ENCODE data around the gene GORASP1.
A peak's percentile ranks its signal among the peaks of the same experiment; 100 is the strongest.

GORASP1 gene

GRCh38 chr3:39139442-39139841 is 32.0 kb upstream of the GORASP1 start:
- 90 to 100% methylated on average over 1 to 2 of the region's 2 CpGs for WGBS, 2 experiments (ENCODE audit: insufficient coverage in 2 of 2)
- Histone ChIP-seq H3K4me3 (ENCODE audit: extremely low read depth, insufficient read depth, low read length, poor library complexity, severe bottlenecking) (no peak overlapping the region), H3K27ac (ENCODE audit: low read depth, low read length, severe bottlenecking) (peak overlapping the region; percentile 10)

GRCh38 chr3:39138804-39139415 is 31.5 kb upstream of the GORASP1 start:
- Histone ChIP-seq H3K4me3 (ENCODE audit: extremely low read depth, insufficient read depth, low read length, poor library complexity, severe bottlenecking) (no peak overlapping the region), H3K4me1 (ENCODE audit: control insufficient read depth, insufficient read depth, low read length, poor library complexity, severe bottlenecking) (peaks cover 22% of the 10 kb centered on the region), H3K36me3 (ENCODE audit: control insufficient read depth, insufficient read depth, low read length) (peaks cover 53% of the 10 kb centered on the region), H3K9me3 (ENCODE audit: control insufficient read depth, low read length) (no peaks in the 10 kb centered on the region), H3K27ac (ENCODE audit: low read depth, low read length, severe bottlenecking) (peak overlapping the region; percentile 36)
- WGBS, 2 experiments (ENCODE audit: insufficient coverage in 2 of 2): 90 to 95% methylated on average over 3 of the region's 7 CpGs

More at GRCh38 chr3:39139442-39139841, 32.0 kb upstream of the GORASP1 start:
- H3K9me3 ChIP-seq (ENCODE audit: control insufficient read depth, low read length): no peaks in the 10 kb centered on the region
- H3K4me1 ChIP-seq (ENCODE audit: control insufficient read depth, insufficient read depth, low read length, poor library complexity, severe bottlenecking): peaks cover 22% of the 10 kb centered on the region
- peaks cover 58% of the 10 kb centered on the region for H3K36me3 ChIP-seq (ENCODE audit: control insufficient read depth, insufficient read depth, low read length)

GRCh38 chr3:39137991-39138803 is 30.8 kb upstream of the GORASP1 start:
- H3K4me3 ChIP-seq (ENCODE audit: extremely low read depth, insufficient read depth, low read length, poor library complexity, severe bottlenecking): no peak overlapping the region

GRCh38 chr3:39137435-39137936 is 30.1 kb upstream of the GORASP1 start:
- H3K4me1 ChIP-seq (ENCODE audit: control insufficient read depth, insufficient read depth, low read length, poor library complexity, severe bottlenecking): peaks cover 15% of the 10 kb centered on the region
- H3K9me3 ChIP-seq (ENCODE audit: control insufficient read depth, low read length): no peaks in the 10 kb centered on the region
- H3K36me3 ChIP-seq (ENCODE audit: control insufficient read depth, insufficient read depth, low read length): peaks cover 38% of the 10 kb centered on the region
- 94 to 95% methylated on average over 14 to 17 of the region's 18 CpGs for WGBS, 2 experiments (ENCODE audit: insufficient coverage in 2 of 2)
- H3K27ac ChIP-seq (ENCODE audit: low read depth, low read length, severe bottlenecking): no peak overlapping the region
- H3K4me3 ChIP-seq (ENCODE audit: extremely low read depth, insufficient read depth, low read length, poor library complexity, severe bottlenecking): no peak overlapping the region

More at GRCh38 chr3:39137991-39138803, 30.8 kb upstream of the GORASP1 start:
- H3K4me1 ChIP-seq (ENCODE audit: control insufficient read depth, insufficient read depth, low read length, poor library complexity, severe bottlenecking): peaks cover 22% of the 10 kb centered on the region
- WGBS, 2 experiments (ENCODE audit: insufficient coverage in 2 of 2): 96 to 98% methylated on average over 7 to 8 of the region's 10 CpGs
- peaks cover 46% of the 10 kb centered on the region for H3K36me3 ChIP-seq (ENCODE audit: control insufficient read depth, insufficient read depth, low read length)
- H3K27ac ChIP-seq (ENCODE audit: low read depth, low read length, severe bottlenecking): peak overlapping the region; percentile 1
- no peaks in the 10 kb centered on the region for H3K9me3 ChIP-seq (ENCODE audit: control insufficient read depth, low read length)

DNA sequence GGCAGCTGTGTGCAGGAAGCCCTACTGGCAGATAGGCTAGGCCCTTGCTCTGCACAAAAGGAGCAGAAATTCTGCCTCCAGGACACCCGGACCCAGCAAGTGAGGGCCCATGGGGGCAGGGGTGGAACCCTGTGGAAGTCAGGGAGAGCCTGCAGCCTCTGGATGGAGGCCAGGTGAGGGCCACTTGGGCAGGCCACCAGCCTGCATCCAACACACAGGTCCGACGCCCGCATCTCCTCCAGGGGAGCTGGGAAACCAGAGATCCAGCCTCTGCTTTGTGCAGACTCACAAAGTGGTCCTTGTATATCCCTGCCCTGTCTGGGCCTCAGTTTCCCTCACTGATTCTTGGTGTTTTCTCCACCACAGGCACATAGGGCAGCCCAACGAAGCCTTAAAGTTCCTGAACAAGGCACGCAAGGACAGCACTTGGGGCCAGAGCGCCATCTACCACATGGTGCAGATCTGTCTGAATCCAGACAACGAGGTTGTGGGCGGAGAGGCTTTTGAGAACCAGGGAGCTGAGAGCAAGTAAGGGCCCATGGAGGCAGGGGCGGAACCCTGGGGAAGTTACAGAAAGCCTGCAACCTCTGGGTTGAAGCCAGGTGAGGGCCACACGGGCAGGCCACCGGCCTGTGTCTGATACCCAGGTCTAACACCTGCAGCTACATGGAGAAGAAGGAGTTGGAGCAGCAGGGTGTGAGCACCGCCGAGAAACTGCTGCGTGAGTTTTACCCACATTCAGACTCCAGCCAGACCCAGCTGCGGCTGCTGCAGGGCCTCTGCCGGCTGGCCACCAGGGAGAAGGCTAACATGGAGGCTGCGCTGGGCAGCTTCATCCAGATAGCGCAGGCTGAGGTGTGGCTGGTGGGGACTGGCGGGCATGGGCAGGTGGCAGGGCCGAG is 29.4 kb upstream of the GORASP1 start:
- WGBS, 2 experiments (ENCODE audit: insufficient coverage in 2 of 2): 95 to 98% methylated on average over 15 to 20 of the region's 21 CpGs
- Histone ChIP-seq H3K36me3 (ENCODE audit: control insufficient read depth, insufficient read depth, low read length) (peaks cover 31% of the 10 kb centered on the region), H3K27ac (ENCODE audit: low read depth, low read length, severe bottlenecking) (no peak overlapping the region), H3K4me1 (ENCODE audit: control insufficient read depth, insufficient read depth, low read length, poor library complexity, severe bottlenecking) (peaks cover 8% of the 10 kb centered on the region), H3K9me3 (ENCODE audit: control insufficient read depth, low read length) (no peaks in the 10 kb centered on the region), H3K4me3 (ENCODE audit: extremely low read depth, insufficient read depth, low read length, poor library complexity, severe bottlenecking) (no peak overlapping the region)

DNA sequence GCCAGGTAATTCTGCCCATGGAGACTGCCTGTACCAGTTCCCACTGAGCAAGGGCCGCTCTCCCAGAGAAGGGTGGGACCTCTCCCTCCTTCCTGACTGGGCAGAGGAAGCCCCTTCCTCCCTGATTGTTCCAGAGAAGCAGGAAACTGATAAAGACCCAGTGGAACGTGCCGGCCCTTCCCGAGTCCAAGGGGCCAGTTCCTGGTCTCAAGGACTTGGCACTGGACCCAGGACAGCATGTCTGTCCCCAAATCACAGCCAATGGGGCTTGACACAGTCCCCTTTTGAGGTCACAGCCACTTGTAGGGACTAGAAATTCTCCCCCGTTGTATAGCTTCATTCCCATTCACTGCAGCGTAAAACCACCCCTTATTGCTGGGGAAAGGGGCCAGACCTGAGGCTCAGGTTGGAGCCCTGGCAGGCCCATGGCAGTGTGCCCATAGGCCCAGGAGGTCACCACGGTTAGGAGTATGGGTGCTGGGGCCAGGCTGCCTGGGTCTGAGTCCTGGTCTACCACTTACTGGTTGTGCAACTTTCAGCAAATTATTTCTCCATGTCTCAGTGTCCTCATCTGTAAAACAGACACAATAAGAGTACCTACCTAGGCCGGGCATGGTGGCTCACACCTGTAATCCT is 27.9 kb upstream of the GORASP1 start:
- Histone ChIP-seq H3K4me3 (ENCODE audit: extremely low read depth, insufficient read depth, low read length, poor library complexity, severe bottlenecking) (no peak overlapping the region), H3K9me3 (ENCODE audit: control insufficient read depth, low read length) (no peaks in the 10 kb centered on the region), H3K27ac (ENCODE audit: low read depth, low read length, severe bottlenecking) (no peak overlapping the region), H3K36me3 (ENCODE audit: control insufficient read depth, insufficient read depth, low read length) (peaks cover 16% of the 10 kb centered on the region), H3K4me1 (ENCODE audit: control insufficient read depth, insufficient read depth, low read length, poor library complexity, severe bottlenecking) (no peaks in the 10 kb centered on the region)
- 83 to 85% methylated on average over 7 to 8 of the region's 8 CpGs for WGBS, 2 experiments (ENCODE audit: insufficient coverage in 2 of 2)

DNA sequence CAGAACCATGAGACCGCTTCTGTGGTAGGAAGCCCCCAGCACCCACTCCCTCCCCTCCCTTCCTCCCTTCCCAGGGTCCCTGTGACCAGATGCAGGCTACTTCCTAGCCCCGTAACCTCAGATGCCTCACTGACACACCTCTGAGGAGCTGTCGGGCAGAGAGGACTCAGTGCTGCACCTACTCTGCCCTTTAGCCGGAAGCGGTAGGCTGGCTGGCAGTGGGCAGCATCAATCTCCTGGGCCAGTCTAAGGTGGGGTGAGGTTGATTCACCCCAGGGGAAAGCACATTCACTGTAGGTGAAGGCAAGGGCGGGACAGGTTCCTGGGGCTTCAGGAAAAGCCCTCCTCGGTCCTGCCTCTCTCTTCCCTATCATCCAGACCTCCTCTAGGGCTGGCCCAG is 26.9 kb upstream of the GORASP1 start:
- Histone ChIP-seq H3K4me3 (ENCODE audit: extremely low read depth, insufficient read depth, low read length, poor library complexity, severe bottlenecking) (no peak overlapping the region), H3K27ac (ENCODE audit: low read depth, low read length, severe bottlenecking) (no peak overlapping the region), H3K4me1 (ENCODE audit: control insufficient read depth, insufficient read depth, low read length, poor library complexity, severe bottlenecking) (no peaks in the 10 kb centered on the region), H3K9me3 (ENCODE audit: control insufficient read depth, low read length) (no peaks in the 10 kb centered on the region), H3K36me3 (ENCODE audit: control insufficient read depth, insufficient read depth, low read length) (peaks cover 7% of the 10 kb centered on the region)
- WGBS, 2 experiments (ENCODE audit: insufficient coverage in 2 of 2): 94 to 100% methylated on average over 2 to 6 of the region's 7 CpGs

GRCh38 chr3:39133822-39134221 is 26.4 kb upstream of the GORASP1 start:
- Histone ChIP-seq H3K9me3 (ENCODE audit: control insufficient read depth, low read length) (no peaks in the 10 kb centered on the region), H3K27ac (ENCODE audit: low read depth, low read length, severe bottlenecking) (no peak overlapping the region), H3K4me1 (ENCODE audit: control insufficient read depth, insufficient read depth, low read length, poor library complexity, severe bottlenecking) (no peaks in the 10 kb centered on the region), H3K36me3 (ENCODE audit: control insufficient read depth, insufficient read depth, low read length) (peaks cover 6% of the 10 kb centered on the region), H3K4me3 (ENCODE audit: extremely low read depth, insufficient read depth, low read length, poor library complexity, severe bottlenecking) (no peak overlapping the region)
- 73% methylated on average over 5 to 6 of the region's 6 CpGs for WGBS, 2 experiments (ENCODE audit: insufficient coverage in 2 of 2)

GRCh38 chr3:39133093-39133490 is 25.7 kb upstream of the GORASP1 start:
- Histone ChIP-seq H3K36me3 (ENCODE audit: control insufficient read depth, insufficient read depth, low read length) (no peaks in the 10 kb centered on the region), H3K4me1 (ENCODE audit: control insufficient read depth, insufficient read depth, low read length, poor library complexity, severe bottlenecking) (peaks cover 3% of the 10 kb centered on the region)
- WGBS, 2 experiments (ENCODE audit: insufficient coverage in 2 of 2): 100% methylated on average over 1 of the region's 1 CpG

More at GRCh38 chr3:39133093-39133490, 25.7 kb upstream of the GORASP1 start:
- H3K27ac ChIP-seq (ENCODE audit: low read depth, low read length, severe bottlenecking): no peak overlapping the region
- H3K9me3 ChIP-seq (ENCODE audit: control insufficient read depth, low read length): no peaks in the 10 kb centered on the region
- no peak overlapping the region for H3K4me3 ChIP-seq (ENCODE audit: extremely low read depth, insufficient read depth, low read length, poor library complexity, severe bottlenecking)

Measured in mesodermal cell (in vitro differentiated cells).